Fibroblast of lung (primary cell): Measurements from ENCODE around the gene CUEDC1. TPM values are rescaled to one million over a fixed set of nuclear protein-coding genes. Genes with fewer than 3 reads are reported as not detected.

ENCODE experiments used
- DNase-seq, 2 donors: peaks; one replicate each; pipeline versions ENCODE4 v3.0.0 to v3.0.0-alpha.2; 2010; ENCODE audit warnings: low read depth in 2 of 2
- H2AFZ ChIP-seq: 2 replicates; pipeline ENCODE4 v1.5.1; 2012; ENCODE audit warnings: low read length, control low read depth, inconsistent platforms
- H3K27ac ChIP-seq: 2 replicates; pipeline ENCODE4 v1.5.1; 2011; ENCODE audit warnings: low read length, control low read depth; ENCODE audit not compliant: insufficient read depth
- H3K27me3 ChIP-seq: 2 replicates; pipeline ENCODE4 v1.5.1; 2011; ENCODE audit warnings: mild to moderate bottlenecking, low read length; ENCODE audit not compliant: control insufficient read depth, insufficient read depth
- H3K36me3 ChIP-seq: 2 replicates; pipeline ENCODE4 v1.5.1; 2011; ENCODE audit warnings: low read length; ENCODE audit not compliant: control insufficient read depth, insufficient read depth
- H3K4me1 ChIP-seq: 2 replicates; pipeline ENCODE4 v1.5.1; 2011; ENCODE audit warnings: low read length; ENCODE audit not compliant: control insufficient read depth, insufficient read depth; ENCODE audit errors: extremely low read depth
- H3K4me2 ChIP-seq: 2 replicates; pipeline ENCODE4 v1.5.1; 2011; ENCODE audit warnings: low read length, control low read depth; ENCODE audit not compliant: insufficient read depth; ENCODE audit errors: extremely low read depth
- H3K4me3 ChIP-seq, 4 experiments: fragments of 200-600 bp in 1 of 4; sonication (generic) in 1 of 4; replicated peaks in 1 of 4; 2 replicates each; pipeline ENCODE4 v1.5.1; 2011 to 2016; ENCODE audit warnings: low read length in 4 of 4, low read depth in 3 of 4, mild to moderate bottlenecking in 3 of 4, control low read depth in 2 of 4, inconsistent platforms in 1 of 4, mixed read lengths in 1 of 4; ENCODE audit not compliant: insufficient read depth in 1 of 4; ENCODE audit errors: control extremely low read depth in 1 of 4
- H3K79me2 ChIP-seq: 2 replicates; pipeline ENCODE4 v1.5.1; 2012; ENCODE audit warnings: mild to moderate bottlenecking, low read length, inconsistent platforms; ENCODE audit not compliant: control insufficient read depth, insufficient read depth
- H3K9ac ChIP-seq: 2 replicates; pipeline ENCODE4 v1.5.1; 2011; ENCODE audit warnings: mild to moderate bottlenecking, low read length, control low read depth; ENCODE audit not compliant: insufficient read depth
- H3K9me3 ChIP-seq: 2 replicates; pipeline ENCODE4 v1.5.1; 2012; ENCODE audit warnings: low read depth, low read length; ENCODE audit not compliant: control insufficient read depth, insufficient read depth
- H4K20me1 ChIP-seq: 2 replicates; pipeline ENCODE4 v1.5.1; 2011; ENCODE audit warnings: low read length; ENCODE audit not compliant: control insufficient read depth, insufficient read depth; ENCODE audit errors: extremely low read depth
- CTCF ChIP-seq, 2 donors: IDR thresholded peaks in 1 of 2; conservative IDR thresholded peaks in 1 of 2; 1 replicate in 1 of 2; 2 replicates in 1 of 2; pipeline ENCODE4 v1.5.1; 2011 to 2012; ENCODE audit warnings: low read length in 2 of 2, control low read depth in 1 of 2, inconsistent platforms in 1 of 2, low read depth in 1 of 2, mild to moderate bottlenecking in 1 of 2
- EZH2 ChIP-seq: IDR thresholded peaks from 2 replicates; pipeline ENCODE4 v1.5.1; 2012; ENCODE audit warnings: low read length, control low read depth, mild to moderate bottlenecking; ENCODE audit errors: missing control alignments
- polyA plus RNA-seq, 2 donors: library from polyadenylated mRNA; depleted of rRNA in 1 of 2; stranded (reverse) in 1 of 2; unstranded in 1 of 2; fragments of >200 nt; gene quantifications; 2 replicates each; pipeline ENCODE4 v1.2.1, GENCODE V29; 2011 to 2012; ENCODE audit warnings: missing spikeins in 1 of 2
- total RNA-seq: library from RNA; depleted of rRNA; stranded (reverse); fragments of >200 nt; gene quantifications from 2 replicates; pipeline ENCODE4 v1.2.1, GENCODE V29; 2014

The CUEDC1 gene
- total and polyA plus RNA-seq, 2 donors (not counting 1 experiment from before 2014, with no cell fraction given), result 11.9 to 34.9 TPM

- no peak overlapping the region for H3K27ac ChIP-seq
- no peaks in the 10 kb centered on the region for H4K20me1 ChIP-seq
- no peaks in the 10 kb centered on the region for H3K9me3 ChIP-seq
- H3K9ac ChIP-seq, result no peak overlapping the region
- H2AFZ ChIP-seq, result no peak overlapping the region
- no peak overlapping the region for H3K4me2 ChIP-seq
- no peak overlapping the region for H3K4me3 ChIP-seq
- H3K36me3 ChIP-seq, result no peaks in the 10 kb centered on the region
- H3K27me3 ChIP-seq, result no peaks in the 10 kb centered on the region
- H3K4me1 ChIP-seq, result peaks cover 17% of the 10 kb centered on the region
- H3K79me2 ChIP-seq, result peaks cover 18% of the 10 kb centered on the region
- TF ChIP-seq EZH2 (no peak), CTCF (conservative IDR thresholded peaks at IDR 0.05 in 1 of 2, IDR thresholded peaks at IDR 0.05 in 1 of 2; ENCODE audit: low read depth in 1 of 2, low read length in 2 of 2) (no peak)
- no peak for DNase-seq
Measured at GRCh38 chr17:57905875-57906455, 49.2 kb downstream of the CUEDC1 start.

- H4K20me1 ChIP-seq, result no peaks in the 10 kb centered on the region
- H3K4me2 ChIP-seq, result no peak overlapping the region
- no peak for DNase-seq
- H3K9ac ChIP-seq, result no peak overlapping the region
- peaks cover 24% of the 10 kb centered on the region for H3K79me2 ChIP-seq
- no peaks in the 10 kb centered on the region for H3K9me3 ChIP-seq
- no peaks in the 10 kb centered on the region for H3K27me3 ChIP-seq
- H3K36me3 ChIP-seq, result no peaks in the 10 kb centered on the region
- peak overlapping the region; percentile 2 for H3K27ac ChIP-seq
- H3K4me1 ChIP-seq, result peaks cover 31% of the 10 kb centered on the region
- TF ChIP-seq EZH2 (no peak), CTCF (conservative IDR thresholded peaks at IDR 0.05 in 1 of 2, IDR thresholded peaks at IDR 0.05 in 1 of 2; ENCODE audit: low read depth in 1 of 2, low read length in 2 of 2) (no peak)
- no peak overlapping the region for H2AFZ ChIP-seq
- no peak overlapping the region for H3K4me3 ChIP-seq
Measured at GRCh38 chr17:57903961-57904360, 51.3 kb downstream of the CUEDC1 start.

GRCh38 chr17:57902800-57903759 lies 52.1 kb downstream of the CUEDC1 start:
- Histone ChIP-seq H3K4me3 (no peak overlapping the region), H3K36me3 (no peaks in the 10 kb centered on the region), H3K4me2 (no peak overlapping the region), H4K20me1 (no peaks in the 10 kb centered on the region), H3K4me1 (peaks cover 38% of the 10 kb centered on the region), H3K27ac (peak overlapping the region; percentile 65), H3K27me3 (no peaks in the 10 kb centered on the region), H3K79me2 (peaks cover 24% of the 10 kb centered on the region), H3K9ac (no peak overlapping the region), H2AFZ (no peak overlapping the region), H3K9me3 (no peaks in the 10 kb centered on the region)
- DNase-seq, result peak; percentile 77 to 90
- TF ChIP-seq CTCF (conservative IDR thresholded peaks at IDR 0.05 in 1 of 2, IDR thresholded peaks at IDR 0.05 in 1 of 2; ENCODE audit: low read depth in 1 of 2, low read length in 2 of 2), result no peak
- TF ChIP-seq EZH2, result no peak
